Measurements from ENCODE around the gene TENM3. TPM values are rescaled to one million over a fixed set of nuclear protein-coding genes. Genes with fewer than 3 reads are reported as not detected.
"Not testable (repeated sequence)": the region's sequence is repeated elsewhere in the genome, so short reads cannot be mapped to it uniquely, and the experiment has no call there.

TENM3 gene
- polyA plus RNA-seq, 1 donor: 17.7 TPM

- DNase-seq: no peak
These were observed 14.1 kb upstream of the TENM3 start for GRCh38 chr4:182228991-182229577.

DNA sequence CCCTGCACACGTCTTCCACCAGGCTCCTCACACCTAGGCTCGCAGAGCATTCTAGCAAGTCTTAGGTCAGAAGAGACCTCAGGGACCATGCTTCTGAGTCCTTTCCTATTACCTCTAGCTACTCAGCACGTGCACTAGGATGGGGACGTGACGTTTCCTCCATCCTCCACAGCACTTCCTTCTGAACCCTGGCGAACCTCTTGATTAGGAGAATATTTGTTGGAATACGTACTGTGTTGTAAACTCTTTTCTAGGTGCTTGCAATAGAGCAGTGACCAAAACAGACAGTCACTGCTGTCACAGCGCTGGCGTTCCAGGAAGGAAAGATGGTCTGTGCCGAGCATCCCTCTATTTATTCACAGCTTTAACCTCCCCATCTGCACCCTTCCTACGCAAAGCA, 12.9 kb upstream of the TENM3 start:
- no peak for DNase-seq

DNA sequence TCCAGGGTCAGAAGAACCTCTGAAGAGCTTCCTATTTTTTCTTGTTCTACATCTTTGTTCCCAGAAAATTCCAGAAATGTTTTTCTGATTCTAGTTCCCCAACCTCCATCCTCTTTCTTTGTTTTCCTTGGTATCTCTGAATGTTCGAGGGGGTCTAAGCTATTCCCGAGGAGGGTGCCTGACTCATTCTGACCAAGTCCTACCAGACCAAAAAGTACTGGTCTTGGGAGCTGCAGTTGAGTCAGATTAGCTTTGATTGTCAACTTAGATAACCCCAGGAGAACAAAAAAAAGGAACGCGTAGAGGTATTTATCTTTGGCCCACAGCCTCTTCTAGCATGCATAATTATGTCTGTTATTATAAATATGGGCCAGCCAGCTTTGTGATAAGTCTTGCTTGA, 12.1 kb upstream of the TENM3 start:
- DNase-seq: no peak

- no peak for DNase-seq
These were observed 11.7 kb upstream of the TENM3 start for GRCh38 chr4:182231496-182231895.

DNA sequence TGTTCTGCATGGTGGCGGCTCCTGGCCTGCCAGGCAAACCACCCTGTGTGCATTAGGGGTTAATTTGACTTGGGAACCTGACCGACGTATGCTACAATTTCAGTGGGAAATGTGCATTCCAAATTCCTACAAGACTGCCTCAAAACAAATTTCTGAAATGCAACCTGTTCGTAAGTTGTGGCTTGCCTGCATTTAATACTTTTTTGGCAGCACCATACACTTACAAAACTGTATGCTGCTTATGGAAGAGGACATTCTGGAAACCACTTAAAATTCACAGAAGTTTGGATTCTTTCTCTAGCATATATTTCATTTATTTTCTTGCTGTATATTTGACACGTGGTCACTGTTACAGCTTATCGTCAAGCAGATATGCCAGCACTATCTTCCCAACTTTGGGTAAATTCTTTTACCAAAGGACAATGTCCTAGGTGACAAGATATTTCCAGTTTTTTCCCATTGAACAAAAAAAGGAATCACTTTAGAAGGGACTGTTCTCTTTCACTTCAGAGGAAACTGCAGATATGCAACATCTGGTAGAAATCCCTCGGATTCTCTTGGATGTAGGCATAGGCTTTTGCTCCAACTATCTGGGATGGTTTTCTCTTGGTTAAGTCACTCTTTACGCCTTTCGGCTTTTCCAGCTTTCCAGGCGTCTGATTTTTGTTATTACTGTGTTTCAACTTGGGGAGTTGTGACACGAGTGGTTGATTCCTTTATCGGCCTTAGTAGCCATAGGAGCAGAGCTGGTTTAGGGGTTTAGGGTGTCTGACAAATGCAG, 9.7 kb upstream of the TENM3 start:
- DNase-seq: peak; percentile 23

DNA sequence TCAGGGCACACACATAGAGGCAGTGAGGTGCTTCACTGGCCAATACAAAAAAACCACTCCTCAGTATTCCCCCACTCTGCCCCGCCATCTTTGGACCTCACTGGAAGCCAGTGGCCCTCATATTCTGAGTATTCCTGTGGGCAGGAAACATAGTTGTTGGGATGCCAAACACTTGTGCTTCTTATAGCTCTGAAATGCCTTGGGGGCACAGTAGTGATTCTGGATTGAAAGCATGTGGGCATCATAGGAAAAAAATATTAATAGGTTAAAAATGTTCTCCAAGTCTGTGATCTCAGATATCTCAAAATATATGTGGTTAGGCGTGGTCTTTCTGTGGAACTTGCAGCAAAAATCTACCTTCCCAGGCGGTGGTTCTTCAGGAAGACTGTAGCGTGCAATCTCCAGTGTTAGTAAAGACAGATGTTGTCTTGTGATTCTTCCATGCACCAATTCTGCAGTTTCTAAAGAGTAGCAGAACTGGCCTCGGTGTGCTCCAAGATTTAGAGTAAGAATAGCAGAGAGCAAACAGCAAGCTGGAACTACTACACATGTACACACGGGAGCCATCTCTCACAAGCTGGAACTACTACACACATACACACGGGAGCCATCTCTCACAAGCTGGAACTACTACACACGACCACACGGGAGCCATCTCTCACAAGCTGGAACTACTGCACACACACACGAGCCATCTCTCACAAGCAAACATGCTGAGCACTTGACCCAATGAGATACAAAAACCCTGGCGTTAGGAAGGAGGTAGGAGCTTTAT, 8.0 kb upstream of the TENM3 start:
- DNase-seq: peak; percentile 15

GRCh38 chr4:182236186-182236585, 7.0 kb upstream of the TENM3 start:
- DNase-seq: no peak

GRCh38 chr4:182237010-182237409, 6.2 kb upstream of the TENM3 start:
- not testable (repeated sequence) for DNase-seq

GRCh38 chr4:182238355-182238931, 4.8 kb upstream of the TENM3 start:
- no peak for DNase-seq

DNA sequence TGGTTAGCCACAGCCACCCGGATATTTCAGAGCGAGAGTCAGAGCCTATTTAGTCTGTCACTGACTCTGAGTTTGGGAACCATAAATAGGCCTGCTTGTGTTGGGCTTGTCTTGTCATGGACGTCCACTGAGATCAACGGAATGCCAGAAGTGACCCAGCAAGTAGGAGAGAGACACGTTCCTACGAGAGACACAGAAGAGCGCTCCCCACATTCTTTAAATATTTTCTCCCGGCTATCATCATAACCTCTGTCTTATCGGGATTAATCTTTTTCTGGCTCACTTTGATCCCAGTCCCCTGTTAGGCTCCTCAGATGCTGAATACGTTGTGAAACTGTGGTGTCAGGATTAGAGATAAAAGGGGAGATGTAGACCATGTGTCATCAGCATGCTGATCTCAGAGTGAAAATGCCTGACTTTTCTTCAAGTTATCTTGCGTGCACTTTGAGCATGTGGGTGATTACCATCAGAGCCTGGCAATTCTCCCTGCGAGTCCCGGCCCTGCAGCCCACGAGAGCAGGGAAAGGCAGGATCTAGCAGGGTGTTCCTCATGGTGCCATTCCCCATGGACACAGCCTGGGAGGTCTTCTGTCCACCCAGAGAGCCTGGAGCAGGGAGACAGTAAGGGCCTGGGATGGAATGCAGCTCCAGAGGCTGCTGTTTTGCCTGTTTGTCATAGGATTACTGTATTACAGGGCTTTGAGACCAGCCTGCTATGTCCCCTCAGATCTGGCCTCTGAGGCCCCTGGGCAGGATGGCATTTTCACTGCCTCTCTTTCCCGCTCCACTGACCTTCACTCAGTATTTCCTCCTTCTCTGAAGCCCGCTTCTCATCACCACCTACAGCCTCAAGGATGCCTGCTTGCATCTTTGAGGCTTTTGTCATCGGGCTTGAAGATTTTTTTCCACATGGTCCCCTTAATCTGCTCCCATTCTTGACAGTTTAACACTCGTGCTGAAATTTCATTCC, 2.8 kb upstream of the TENM3 start:
- no peak for DNase-seq

GRCh38 chr4:182242260-182242659, 942 bp upstream of the TENM3 start:
- DNase-seq: not testable (repeated sequence)

DNA sequence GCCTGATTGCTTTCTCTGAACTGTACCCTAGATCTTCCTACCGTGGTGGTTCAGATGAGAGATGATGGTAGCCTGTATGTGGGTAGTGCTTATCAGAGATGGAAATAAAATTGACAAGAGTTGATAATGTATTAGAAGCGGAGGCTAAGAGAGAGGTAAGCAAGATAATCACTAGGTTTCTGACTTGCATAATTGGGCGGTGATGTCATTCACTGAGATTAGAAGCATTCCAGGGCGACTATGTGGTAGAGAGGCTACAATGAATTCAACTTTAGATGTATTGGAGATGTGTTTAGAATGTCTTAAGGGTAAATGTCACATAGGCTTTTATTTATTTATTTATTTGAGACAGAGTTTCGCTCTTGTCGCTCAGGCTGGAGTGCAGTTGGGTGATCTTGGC, 415 bp upstream of the TENM3 start:
- no peak for DNase-seq

DNA sequence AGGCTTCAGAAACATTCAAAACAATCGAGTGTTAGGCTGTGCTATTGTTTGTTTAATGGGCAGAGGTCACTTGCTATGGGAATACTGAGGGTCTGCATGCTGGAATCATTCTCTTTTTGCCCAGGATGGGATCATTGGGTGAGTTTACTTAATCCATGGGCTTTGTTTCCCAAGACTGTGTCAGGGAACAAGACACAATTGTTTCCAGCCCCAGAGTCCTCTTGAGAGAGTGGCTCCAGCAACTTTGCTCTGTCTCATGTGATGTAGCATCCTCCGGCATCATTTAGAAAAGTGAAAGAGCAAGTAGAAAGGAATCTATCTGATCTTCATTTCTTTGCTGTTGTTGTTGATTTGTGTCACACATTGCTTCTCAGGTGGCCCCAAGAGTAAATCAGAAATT, 1.8 kb downstream of the TENM3 start:
- no peak for DNase-seq

DNA sequence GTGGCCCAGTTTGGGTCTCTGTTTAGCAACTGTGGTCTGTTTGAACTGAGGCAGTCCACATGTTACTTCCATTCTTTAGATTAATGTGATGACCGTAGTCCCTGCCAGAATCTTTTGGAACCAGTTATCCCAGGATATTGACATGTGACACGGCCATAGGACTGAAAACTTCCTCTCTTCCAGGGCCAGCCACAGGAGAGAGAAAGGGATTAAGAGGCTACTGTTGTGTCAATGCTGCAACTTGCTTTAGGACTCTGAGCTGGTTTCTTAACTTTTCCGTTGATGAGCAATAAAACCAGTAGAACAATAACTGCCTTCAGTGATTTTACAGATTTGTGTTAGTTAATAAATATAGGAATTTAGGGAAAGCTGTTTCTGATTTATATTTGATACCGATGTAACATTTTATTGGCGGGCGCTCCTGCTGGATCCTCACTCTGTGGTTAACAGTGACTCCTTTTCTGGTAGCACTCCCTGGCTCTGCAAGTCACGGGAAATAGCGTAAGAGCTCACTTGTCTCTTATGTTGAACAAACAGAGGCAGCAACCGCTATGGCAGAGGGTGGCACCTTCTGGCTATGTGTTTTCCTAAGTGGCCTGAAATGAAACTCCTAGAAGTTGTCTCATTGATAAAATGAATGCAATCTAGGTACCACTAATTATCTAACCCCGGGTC, 2.5 kb downstream of the TENM3 start:
- DNase-seq: no peak

GRCh38 chr4:182246401-182247205, 3.4 kb downstream of the TENM3 start:
- no peak for DNase-seq

GRCh38 chr4:182248295-182248694, 5.1 kb downstream of the TENM3 start:
- no peak for DNase-seq

GRCh38 chr4:182250446-182250845, 7.2 kb downstream of the TENM3 start:
- DNase-seq: no peak

DNA sequence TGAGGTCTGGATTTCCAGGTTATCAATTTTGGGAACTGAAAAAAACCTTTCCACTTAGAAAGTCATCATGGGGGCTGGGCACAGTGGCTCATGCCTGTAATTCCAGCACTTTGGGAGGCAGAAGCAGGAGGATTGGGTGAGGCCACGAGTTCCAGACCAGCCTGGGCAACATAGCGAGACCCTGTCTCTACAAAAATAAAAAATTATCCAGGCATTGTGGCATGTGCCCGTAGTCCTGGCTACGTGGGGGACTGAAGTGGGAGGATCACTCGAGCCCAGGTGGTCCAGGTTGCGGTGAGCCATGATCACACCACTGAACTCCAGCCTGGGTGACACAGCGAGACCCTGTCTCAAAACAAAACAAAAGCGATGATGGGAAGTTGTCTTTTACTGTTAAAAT, 7.9 kb downstream of the TENM3 start:
- DNase-seq: no peak

DNA sequence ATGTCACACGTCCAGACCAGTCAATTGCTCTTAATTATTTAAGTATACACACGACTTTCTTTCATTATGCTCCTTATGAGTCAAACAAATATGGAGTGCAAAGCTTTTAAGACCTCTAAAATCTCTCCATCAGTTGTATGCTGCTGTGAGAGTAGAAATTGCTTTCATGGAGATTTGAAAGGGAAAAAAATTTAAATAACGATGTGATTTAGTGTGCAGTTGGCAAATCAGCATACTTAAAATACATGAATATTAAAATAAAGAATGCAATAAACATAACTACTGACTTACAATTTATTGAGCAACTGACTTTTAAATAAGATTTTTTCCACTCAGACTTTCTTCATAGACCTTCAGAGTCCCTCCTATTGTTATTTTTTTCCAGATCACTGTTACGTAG, 9.0 kb downstream of the TENM3 start:
- no peak for DNase-seq

GRCh38 chr4:182254026-182254780, 11.0 kb downstream of the TENM3 start:
- DNase-seq: no peak
